Measurements from ENCODE around the gene SLIT3.

- no peak for TF ChIP-seq CTCF (IDR thresholded peaks at IDR 0.05; ENCODE audit: borderline replicate concordance, extremely low read depth, low read length, poor library complexity, severe bottlenecking)
- TF ChIP-seq EZH2 (IDR thresholded peaks at IDR 0.05; ENCODE audit: borderline replicate concordance, low read depth, low read length, severe bottlenecking): no peak
These were observed 632.9 kb downstream of the SLIT3 start for GRCh38 chr5:168668078-168668477.

Measured in DND-41 (cell line).